ENCODE data around the gene PLXNB2. TPM values are rescaled to one million over a fixed set of nuclear protein-coding genes. Genes with fewer than 3 reads are reported as not detected.

Gene PLXNB2
- polyA plus RNA-seq, 1 of the 3 experiments (the other 2 are of a cell fraction), result 108 TPM

DNA sequence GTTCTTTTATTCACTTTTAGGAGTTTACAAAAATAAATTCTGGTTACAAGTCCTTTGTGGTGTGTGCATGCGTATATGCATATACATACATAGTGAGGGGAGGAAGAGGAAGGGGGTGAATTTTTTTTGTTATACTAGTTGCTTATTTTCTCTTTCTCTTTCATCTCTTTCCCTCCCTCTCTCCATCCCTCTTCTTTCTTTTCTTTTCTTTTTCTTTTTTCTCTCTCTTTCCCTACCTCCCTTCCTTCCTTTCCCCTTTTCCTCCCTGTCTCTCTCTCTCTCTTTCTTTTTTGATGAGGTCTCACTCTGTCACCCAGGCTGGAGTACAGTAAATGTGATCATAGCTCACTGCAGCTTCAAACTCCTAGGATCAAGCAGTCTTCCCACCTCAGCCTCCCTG is 49.8 kb upstream of the PLXNB2 start:
- no peaks in the 10 kb centered on the region for H3K27me3 ChIP-seq (ENCODE audit: insufficient read depth)
- DNase-seq, result no peak
- H3K4me3 ChIP-seq (ENCODE audit: low read depth in 2 of 2, low read length in 1 of 2), result no peak overlapping the region
- H3K79me2 ChIP-seq (ENCODE audit: insufficient read depth), result peaks cover 91% of the 10 kb centered on the region
- no peak overlapping the region for H3K9ac ChIP-seq
- H2AFZ ChIP-seq (ENCODE audit: low read depth), result no peak overlapping the region
- no peaks in the 10 kb centered on the region for H3K9me3 ChIP-seq
- peaks cover 3 to 12% of the 10 kb centered on the region in 2 experiments for H3K36me3 ChIP-seq (replicated peaks in 1 of 2; ENCODE audit: control insufficient read depth in 1 of 2, insufficient read depth in 2 of 2, low read length in 1 of 2)
- H3K27ac ChIP-seq (ENCODE audit: low read depth in 2 of 2, low read length in 1 of 2), result no peak overlapping the region
- peaks cover 16% of the 10 kb centered on the region for H3F3A ChIP-seq (replicated peaks; ENCODE audit: insufficient read depth)
- H3K9me2 ChIP-seq, result no peaks in the 10 kb centered on the region
- 97% methylated on average over 1 of the region's 1 CpG for WGBS (ENCODE audit: low lambda C conversion rate)
- no peaks in the 10 kb centered on the region; a peak in 1 of 4 replicates for H3K4me1 ChIP-seq (ENCODE audit: control insufficient read depth in 1 of 2, insufficient read depth in 2 of 2, low read depth in 1 of 2, low read length in 1 of 2)
- CTCF ChIA-PET, result interaction anchor here (1.9 to 2.1 kb wide), 2 partner anchors 9 to 15 kb away, joined by 5 to 9 read pairs; no protein-coding TSS in a partner anchor
- TF ChIP-seq POLR2AphosphoS5 (IDR thresholded peaks at IDR 0.05; ENCODE audit: low read depth, low read length) (no peak), RAD21 (IDR thresholded peaks at IDR 0.05; ENCODE audit: low read length) (no peak), REST (IDR thresholded peaks at IDR 0.05; ENCODE audit: low read depth, low read length) (no peak), GATA2 (CRISPR knock-in tag; IDR thresholded peaks at IDR 0.05) (no peak), MEF2A (IDR thresholded peaks at IDR 0.05; ENCODE audit: borderline replicate concordance, low read depth) (no peak), RCOR1 (IDR thresholded peaks at IDR 0.05; ENCODE audit: low read length) (no peak), FOSL2 (IDR thresholded peaks at IDR 0.05; ENCODE audit: borderline replicate concordance, low read depth) (no peak)
- POLR2A ChIA-PET, result no interaction called here
- peaks cover 52% of the 10 kb centered on the region for H4K20me1 ChIP-seq (ENCODE audit: insufficient read depth)
- no peak overlapping the region for H3K4me2 ChIP-seq

- peaks cover 3 to 15% of the 10 kb centered on the region in 2 experiments for H3K36me3 ChIP-seq (replicated peaks in 1 of 2; ENCODE audit: control insufficient read depth in 1 of 2, insufficient read depth in 2 of 2, low read length in 1 of 2)
- TF ChIP-seq, protein P1, sequence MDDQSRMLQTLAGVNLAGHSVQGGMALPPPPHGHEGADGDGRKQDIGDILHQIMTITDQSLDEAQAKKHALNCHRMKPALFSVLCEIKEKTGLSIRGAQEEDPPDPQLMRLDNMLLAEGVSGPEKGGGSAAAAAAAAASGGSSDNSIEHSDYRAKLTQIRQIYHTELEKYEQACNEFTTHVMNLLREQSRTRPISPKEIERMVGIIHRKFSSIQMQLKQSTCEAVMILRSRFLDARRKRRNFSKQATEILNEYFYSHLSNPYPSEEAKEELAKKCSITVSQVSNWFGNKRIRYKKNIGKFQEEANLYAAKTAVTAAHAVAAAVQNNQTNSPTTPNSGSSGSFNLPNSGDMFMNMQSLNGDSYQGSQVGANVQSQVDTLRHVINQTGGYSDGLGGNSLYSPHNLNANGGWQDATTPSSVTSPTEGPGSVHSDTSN (IDR thresholded peaks at IDR 0.05), result no peak
- TF ChIP-seq, protein P2, sequence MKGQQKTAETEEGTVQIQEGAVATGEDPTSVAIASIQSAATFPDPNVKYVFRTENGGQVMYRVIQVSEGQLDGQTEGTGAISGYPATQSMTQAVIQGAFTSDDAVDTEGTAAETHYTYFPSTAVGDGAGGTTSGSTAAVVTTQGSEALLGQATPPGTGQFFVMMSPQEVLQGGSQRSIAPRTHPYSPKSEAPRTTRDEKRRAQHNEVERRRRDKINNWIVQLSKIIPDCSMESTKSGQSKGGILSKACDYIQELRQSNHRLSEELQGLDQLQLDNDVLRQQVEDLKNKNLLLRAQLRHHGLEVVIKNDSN (IDR thresholded peaks at IDR 0.05; ENCODE audit: borderline replicate concordance, low read depth), result no peak
- TF ChIP-seq FOXM1 (IDR thresholded peaks at IDR 0.05; ENCODE audit: low read depth) (no peak), TAF1 (IDR thresholded peaks at IDR 0.05; ENCODE audit: borderline replicate concordance, low read depth, low read length) (no peak), TEAD4 (IDR thresholded peaks at IDR 0.05; ENCODE audit: borderline replicate concordance, insufficient read depth) (no peak), GABPA (IDR thresholded peaks at IDR 0.05; ENCODE audit: low read depth) (no peak)
- WGBS (ENCODE audit: low lambda C conversion rate), result 90% methylated on average over 8 of the region's 8 CpGs
- H3K9me2 ChIP-seq, result no peaks in the 10 kb centered on the region
- peaks cover 41% of the 10 kb centered on the region for H4K20me1 ChIP-seq (ENCODE audit: insufficient read depth)
- DNase-seq, result no peak
- no peak overlapping the region for H3K9ac ChIP-seq
- ChIA-PET CTCF (interaction anchor here (0.9 kb wide), 1 partner anchor 30 kb away, joined by 3 read pairs; the partner anchor contains the start of gene DENND6B), POLR2A (no interaction called here)
- no peak overlapping the region for H3K4me2 ChIP-seq
- peaks cover 16% of the 10 kb centered on the region for H3F3A ChIP-seq (replicated peaks; ENCODE audit: insufficient read depth)
- H3K9me3 ChIP-seq, result no peaks in the 10 kb centered on the region
- no peaks in the 10 kb centered on the region for H3K27me3 ChIP-seq (ENCODE audit: insufficient read depth)
- H3K4me3 ChIP-seq (ENCODE audit: low read depth in 2 of 2, low read length in 1 of 2), result no peak overlapping the region
- H3K4me1 ChIP-seq (ENCODE audit: control insufficient read depth in 1 of 2, insufficient read depth in 2 of 2, low read depth in 1 of 2, low read length in 1 of 2), result no peaks in the 10 kb centered on the region; a peak in 1 of 4 replicates
- H3K27ac ChIP-seq (ENCODE audit: low read depth in 2 of 2, low read length in 1 of 2), result no peak overlapping the region
- H2AFZ ChIP-seq (ENCODE audit: low read depth), result no peak overlapping the region
- peaks cover 91% of the 10 kb centered on the region for H3K79me2 ChIP-seq (ENCODE audit: insufficient read depth)
Measured at GRCh38 chr22:50356186-50356585, 48.7 kb upstream of the PLXNB2 start.

Measured in SK-N-SH (cell line).